CD14-positive monocyte (primary cell): ENCODE data around the gene DBF4. TPM values are rescaled to one million over a fixed set of nuclear protein-coding genes. Genes with fewer than 3 reads are reported as not detected.
"Not testable (repeated sequence)": the region's sequence is repeated elsewhere in the genome, so short reads cannot be mapped to it uniquely, and the experiment has no call there.

ENCODE experiments used
- DNase-seq, 3 donors: peaks; one replicate each; pipeline ENCODE4 v3.0.0-alpha.2; 2011 to 2022
- H2AFZ ChIP-seq: 2 replicates; pipeline ENCODE4 v1.6.0; 2012; ENCODE audit warnings: mild to moderate bottlenecking, low read depth, low read length, inconsistent platforms; ENCODE audit not compliant: insufficient read depth, poor library complexity, severe bottlenecking
- H3K27ac ChIP-seq, 2 donors: 1 replicate in 1 of 2; 2 replicates in 1 of 2; pipeline ENCODE4 v1.5.1; 2012 to 2013; ENCODE audit warnings: low read length in 2 of 2, control low read depth in 1 of 2, inconsistent platforms in 1 of 2, low read depth in 1 of 2, mild to moderate bottlenecking in 1 of 2
- H3K27me3 ChIP-seq, 2 donors: one replicate each; pipeline versions ENCODE4 v1.6.0 to v1.6.1; 2011 to 2013; ENCODE audit warnings: low read length in 2 of 2; ENCODE audit not compliant: control insufficient read depth in 2 of 2, insufficient read depth in 2 of 2
- H3K36me3 ChIP-seq, 2 donors: replicated peaks in 1 of 2; 1 replicate in 1 of 2; 2 replicates in 1 of 2; pipeline versions ENCODE4 v1.5.1 to v1.6.1; 2012 to 2013; ENCODE audit warnings: low read length in 2 of 2, control low read depth in 1 of 2, inconsistent platforms in 1 of 2, mild to moderate bottlenecking in 1 of 2; ENCODE audit not compliant: insufficient read depth in 2 of 2, control insufficient read depth in 1 of 2
- H3K4me1 ChIP-seq, 2 donors: 1 replicate in 1 of 2; 2 replicates in 1 of 2; pipeline versions ENCODE4 v1.5.1 to v1.6.1; 2012 to 2013; ENCODE audit warnings: low read length in 2 of 2, control low read depth in 1 of 2, inconsistent platforms in 1 of 2, mild to moderate bottlenecking in 1 of 2, moderate library complexity in 1 of 2; ENCODE audit not compliant: insufficient read depth in 2 of 2, control insufficient read depth in 1 of 2
- H3K4me2 ChIP-seq: replicated peaks from 2 replicates; pipeline ENCODE3; 2012; ENCODE audit warnings: low read length, moderate library complexity, mild to moderate bottlenecking; ENCODE audit not compliant: poor library complexity, severe bottlenecking; ENCODE audit errors: extremely low read depth
- H3K4me3 ChIP-seq, 3 experiments: fragments of 200-600 bp in 1 of 3; sonication (generic) in 1 of 3; replicated peaks in 1 of 3; 1 replicate in 2 of 3; 2 replicates in 1 of 3; pipeline ENCODE4 v1.5.1; 2011 to 2013; ENCODE audit warnings: low read length in 3 of 3, mild to moderate bottlenecking in 3 of 3, control low read depth in 2 of 3, low read depth in 2 of 3, inconsistent platforms in 1 of 3, moderate library complexity in 1 of 3
- H3K79me2 ChIP-seq: 2 replicates; pipeline ENCODE4 v1.6.0; 2012; ENCODE audit warnings: mild to moderate bottlenecking, control low read depth, inconsistent platforms, low read length, moderate library complexity; ENCODE audit not compliant: insufficient read depth
- H3K9ac ChIP-seq: 2 replicates; pipeline ENCODE4 v1.6.0; 2017; ENCODE audit warnings: low read length, mild to moderate bottlenecking; ENCODE audit not compliant: insufficient read depth, poor library complexity, severe bottlenecking
- H3K9me3 ChIP-seq, 2 donors: replicated peaks in 1 of 2; 1 replicate in 1 of 2; 2 replicates in 1 of 2; pipeline versions ENCODE4 v1.5.1 to v1.6.1; 2012 to 2013; ENCODE audit warnings: low read length in 2 of 2, control low read depth in 1 of 2; ENCODE audit not compliant: control insufficient read depth in 1 of 2, insufficient read depth in 1 of 2
- H4K20me1 ChIP-seq: 2 replicates; pipeline ENCODE4 v1.6.0; 2012; ENCODE audit warnings: mild to moderate bottlenecking, low read length, control low read depth, moderate library complexity; ENCODE audit not compliant: insufficient read depth
- H3K27ac Mint-ChIP-seq, 7 donors: one replicate each; pipeline ENCODE4 v1.8.0; 2020; ENCODE audit warnings: mild to moderate bottlenecking in 7 of 7, mixed read lengths in 7 of 7, moderate library complexity in 6 of 7, inconsistent platforms in 2 of 7
- H3K27me3 Mint-ChIP-seq, 3 donors: one replicate each; pipeline ENCODE4 v1.8.0; 2021 to 2022; ENCODE audit warnings: low read depth in 3 of 3, mild to moderate bottlenecking in 3 of 3, mixed read lengths in 3 of 3, moderate library complexity in 3 of 3, inconsistent platforms in 1 of 3
- H3K36me3 Mint-ChIP-seq, 2 donors: one replicate each; pipeline ENCODE4 v1.8.0; 2020; ENCODE audit warnings: mixed read lengths in 2 of 2, inconsistent platforms in 1 of 2, mild to moderate bottlenecking in 1 of 2
- H3K4me1 Mint-ChIP-seq: one replicate; pipeline ENCODE4 v1.8.0; 2020; ENCODE audit warnings: mild to moderate bottlenecking, mixed read lengths
- H3K4me3 Mint-ChIP-seq, 2 donors: one replicate each; pipeline ENCODE4 v1.8.0; 2020; ENCODE audit warnings: mild to moderate bottlenecking in 2 of 2, mixed read lengths in 2 of 2, moderate library complexity in 1 of 2
- H3K9me3 Mint-ChIP-seq, 7 donors: one replicate each; pipeline ENCODE4 v1.8.0; 2020 to 2022; ENCODE audit warnings: mixed read lengths in 7 of 7, mild to moderate bottlenecking in 6 of 7, moderate library complexity in 6 of 7, inconsistent platforms in 2 of 7
- WGBS: methylation state at CpG from one replicate; pipeline ENCODE4 v1.1.5; 2013; ENCODE audit warnings: missing lambda C conversion rate; ENCODE audit not compliant: insufficient coverage; 5-methylcytosine and 5-hydroxymethylcytosine counted together
- intact Hi-C, 2 donors: fragments of 100-400 bp; cut with micrococcal nuclease; formaldehyde crosslinking; loops; one replicate each; pipeline versions ENCODE4 v1.15.0 to v1.15.1; 2023
- polyA plus RNA-seq, 3 donors: library from polyadenylated mRNA; depleted of rRNA in 1 of 3; unstranded in 2 of 3; stranded (reverse) in 1 of 3; fragments of 300-500 nt in 2 of 3; fragments of >200 nt in 1 of 3; fragmentation: Illumina TruSeq in 2 of 3; gene quantifications; 1 replicate in 2 of 3; 2 replicates in 1 of 3; pipeline ENCODE4 v1.2.3, GENCODE V29; 2012 to 2021
- TF ChIP-seq, protein P1 (sequence below): fragments of 200-600 bp; IDR thresholded peaks from one replicate; pipeline ENCODE4 v1.8.0; 2022; ENCODE audit warnings: antibody characterized with exemption, mild to moderate bottlenecking

The DBF4 gene
- polyA plus RNA-seq, 3 donors = 2.6 to 7.3 (median 6.7) TPM

DNA sequence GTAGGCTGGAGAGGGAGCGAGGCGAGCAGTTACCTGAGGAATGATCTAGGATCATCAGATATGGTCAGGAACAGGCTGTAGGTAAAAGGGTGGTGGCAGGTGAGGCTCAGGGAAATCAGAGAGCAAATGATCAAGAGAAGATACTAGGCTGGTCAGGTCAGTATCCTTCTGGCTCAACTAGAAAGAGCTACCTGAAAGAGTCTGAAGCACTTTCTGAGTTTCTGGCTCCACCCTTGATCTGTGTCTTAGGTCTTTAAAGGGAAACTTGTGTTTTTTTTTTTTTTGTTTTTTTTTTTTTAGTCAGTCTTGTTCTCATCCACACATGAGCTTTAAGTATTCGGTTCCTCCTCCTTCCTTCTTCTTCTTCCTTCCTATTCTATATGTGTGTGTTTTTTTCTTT lies 68.3 kb downstream of the DBF4 start:
- H3K27ac Mint-ChIP-seq = no peak overlapping the region
- intact Hi-C loops = no loop called here

DNA sequence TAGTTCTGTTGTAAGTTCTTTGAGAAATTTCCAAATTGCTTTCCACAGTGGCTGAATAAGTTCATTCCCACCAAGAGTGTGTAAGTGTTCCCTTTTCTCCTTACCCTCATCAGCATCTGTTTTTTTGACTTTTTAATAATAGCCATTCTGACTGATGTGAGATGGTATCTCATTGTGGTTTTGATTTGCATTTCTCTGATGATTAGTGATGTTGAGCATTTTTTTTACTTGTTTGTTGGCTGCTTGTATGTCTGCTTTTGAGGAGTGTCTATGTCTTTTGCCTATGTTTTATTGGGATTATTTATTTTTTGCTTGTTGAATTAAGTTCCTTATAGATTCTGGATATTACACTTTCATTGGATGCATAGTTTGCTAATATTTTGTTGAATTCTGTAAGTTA lies 69.6 kb downstream of the DBF4 start:
- H3K27ac ChIP-seq, H3K4me3 ChIP-seq, H3K27ac Mint-ChIP-seq, H3K36me3 ChIP-seq, H3K4me1 ChIP-seq, H4K20me1 ChIP-seq, H3K9me3 ChIP-seq, H3K4me2 ChIP-seq, H3K79me2 ChIP-seq, H3K27me3 Mint-ChIP-seq, H3K36me3 Mint-ChIP-seq, H3K4me3 Mint-ChIP-seq, intact Hi-C loops, H2AFZ ChIP-seq, H3K9ac ChIP-seq, DNase-seq, H3K27me3 ChIP-seq, H3K9me3 Mint-ChIP-seq, H3K4me1 Mint-ChIP-seq: not testable (repeated sequence)

More for the DNA sequence above, 68.3 kb downstream of the DBF4 start:
- Histone ChIP-seq H3K4me3 (no peak overlapping the region), H2AFZ (no peak overlapping the region), H3K27me3 (no peaks in the 10 kb centered on the region), H3K9me3 (no peaks in the 10 kb centered on the region), H3K4me1 (no peaks in the 10 kb centered on the region), H3K27ac (no peak overlapping the region), H3K9ac (no peak overlapping the region), H3K4me2 (no peak overlapping the region), H3K79me2 (no peaks in the 10 kb centered on the region), H3K36me3 (no peaks in the 10 kb centered on the region), H4K20me1 (no peaks in the 10 kb centered on the region)
- WGBS = 100% methylated on average over 2 of the region's 3 CpGs
- no peaks in the 10 kb centered on the region for H3K36me3 Mint-ChIP-seq
- H3K4me3 Mint-ChIP-seq = no peak overlapping the region
- H3K4me1 Mint-ChIP-seq = no peaks in the 10 kb centered on the region
- DNase-seq = no peak
- TF ChIP-seq, protein P1, sequence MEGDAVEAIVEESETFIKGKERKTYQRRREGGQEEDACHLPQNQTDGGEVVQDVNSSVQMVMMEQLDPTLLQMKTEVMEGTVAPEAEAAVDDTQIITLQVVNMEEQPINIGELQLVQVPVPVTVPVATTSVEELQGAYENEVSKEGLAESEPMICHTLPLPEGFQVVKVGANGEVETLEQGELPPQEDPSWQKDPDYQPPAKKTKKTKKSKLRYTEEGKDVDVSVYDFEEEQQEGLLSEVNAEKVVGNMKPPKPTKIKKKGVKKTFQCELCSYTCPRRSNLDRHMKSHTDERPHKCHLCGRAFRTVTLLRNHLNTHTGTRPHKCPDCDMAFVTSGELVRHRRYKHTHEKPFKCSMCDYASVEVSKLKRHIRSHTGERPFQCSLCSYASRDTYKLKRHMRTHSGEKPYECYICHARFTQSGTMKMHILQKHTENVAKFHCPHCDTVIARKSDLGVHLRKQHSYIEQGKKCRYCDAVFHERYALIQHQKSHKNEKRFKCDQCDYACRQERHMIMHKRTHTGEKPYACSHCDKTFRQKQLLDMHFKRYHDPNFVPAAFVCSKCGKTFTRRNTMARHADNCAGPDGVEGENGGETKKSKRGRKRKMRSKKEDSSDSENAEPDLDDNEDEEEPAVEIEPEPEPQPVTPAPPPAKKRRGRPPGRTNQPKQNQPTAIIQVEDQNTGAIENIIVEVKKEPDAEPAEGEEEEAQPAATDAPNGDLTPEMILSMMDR = no peak
- H3K9me3 Mint-ChIP-seq = no peaks in the 10 kb centered on the region
- no peaks in the 10 kb centered on the region for H3K27me3 Mint-ChIP-seq
